ENCODE measurements around the gene RUNX3.

Gene RUNX3

GRCh38 chr1:24865168-24865567 is 64.9 kb downstream of the RUNX3 start:
- TF ChIP-seq CTCF (IDR thresholded peaks at IDR 0.05; ENCODE audit: low read length, missing control alignments) = no peak
- H3K4me3 ChIP-seq (replicated peaks; ENCODE audit: low read depth, low read length) = no peak overlapping the region
- DNase-seq (ENCODE audit: low read depth) = no peak

GRCh38 chr1:24864370-24864777 is 65.7 kb downstream of the RUNX3 start:
- no peak for DNase-seq (ENCODE audit: low read depth)
- TF ChIP-seq CTCF (IDR thresholded peaks at IDR 0.05; ENCODE audit: low read length, missing control alignments) = no peak
- no peak overlapping the region for H3K4me3 ChIP-seq (replicated peaks; ENCODE audit: low read depth, low read length)

- TF ChIP-seq CTCF (IDR thresholded peaks at IDR 0.05; ENCODE audit: low read length, missing control alignments) = no peak
- no peak overlapping the region for H3K4me3 ChIP-seq (replicated peaks; ENCODE audit: low read depth, low read length)
- DNase-seq (ENCODE audit: low read depth) = no peak
These were observed 67.1 kb downstream of the RUNX3 start for GRCh38 chr1:24862775-24863483.

GRCh38 chr1:24861821-24862727 is 68.0 kb downstream of the RUNX3 start:
- DNase-seq (ENCODE audit: low read depth) = peak; percentile 26
- H3K4me3 ChIP-seq (replicated peaks; ENCODE audit: low read depth, low read length) = no peak overlapping the region
- TF ChIP-seq CTCF (IDR thresholded peaks at IDR 0.05; ENCODE audit: low read length, missing control alignments) = peak; percentile 25

- DNase-seq (ENCODE audit: low read depth) = no peak
- TF ChIP-seq CTCF (IDR thresholded peaks at IDR 0.05; ENCODE audit: low read length, missing control alignments) = no peak
- no peak overlapping the region for H3K4me3 ChIP-seq (replicated peaks; ENCODE audit: low read depth, low read length)
These were observed 69.2 kb downstream of the RUNX3 start for GRCh38 chr1:24860841-24861240.

GRCh38 chr1:24859063-24860010 is 70.7 kb downstream of the RUNX3 start:
- TF ChIP-seq CTCF (IDR thresholded peaks at IDR 0.05; ENCODE audit: low read length, missing control alignments) = no peak

More at GRCh38 chr1:24859063-24860010, 70.7 kb downstream of the RUNX3 start:
- DNase-seq (ENCODE audit: low read depth) = no peak
- H3K4me3 ChIP-seq (replicated peaks; ENCODE audit: low read depth, low read length) = no peak overlapping the region

All from fibroblast of pulmonary artery (primary cell).